ACHN (cell line): Measurements from ENCODE around the gene EPM2A.

Source experiments
- DNase-seq: peaks from one replicate; pipeline ENCODE4 v3.0.0-alpha.2; 2015
- in situ Hi-C: cut with HindIII; loops from 2 replicates; pipeline ENCODE4 v1.10.0; 2017; ENCODE audit warnings: low sequenced_read_pairs, low pct_ligation_motif_present, low pct_unique_long_range_greater_than_20kb

The EPM2A gene

GRCh38 chr6:145631374-145631773 is 103.9 kb downstream of the EPM2A start:
- in situ Hi-C loops = no loop called here
- DNase-seq = no peak

- in situ Hi-C loops = no loop called here
- no peak for DNase-seq
Observed at GRCh38 chr6:145630598-145630997, 104.7 kb downstream of the EPM2A start.

GRCh38 chr6:145629478-145629877 is 105.8 kb downstream of the EPM2A start:
- in situ Hi-C loops = no loop called here
- DNase-seq = no peak

GRCh38 chr6:145627451-145627850 is 107.9 kb downstream of the EPM2A start:
- no peak for DNase-seq
- in situ Hi-C loops = no loop called here

GRCh38 chr6:145626857-145627256 is 108.5 kb downstream of the EPM2A start:
- in situ Hi-C loops = no loop called here
- no peak for DNase-seq

GRCh38 chr6:145623231-145623630 is 112.1 kb downstream of the EPM2A start:
- DNase-seq = no peak
- in situ Hi-C loops = no loop called here

GRCh38 chr6:145621776-145622175 is 113.5 kb downstream of the EPM2A start:
- no peak for DNase-seq
- in situ Hi-C loops = no loop called here

- DNase-seq = no peak
- in situ Hi-C loops = no loop called here
Observed at GRCh38 chr6:145620088-145620487, 115.2 kb downstream of the EPM2A start.

GRCh38 chr6:145609521-145609920 is 125.8 kb downstream of the EPM2A start:
- in situ Hi-C loops = no loop called here
- no peak for DNase-seq

GRCh38 chr6:145608850-145609249 is 126.5 kb downstream of the EPM2A start:
- DNase-seq = no peak
- in situ Hi-C loops = no loop called here

- in situ Hi-C loops = no loop called here
- DNase-seq = no peak
Observed at GRCh38 chr6:145603991-145604390, 131.3 kb downstream of the EPM2A start.

GRCh38 chr6:145603424-145603833 is 131.9 kb downstream of the EPM2A start:
- in situ Hi-C loops = no loop called here
- no peak for DNase-seq

GRCh38 chr6:145602726-145603326 is 132.5 kb downstream of the EPM2A start:
- no peak for DNase-seq

GRCh38 chr6:145601397-145601796 is 133.9 kb downstream of the EPM2A start:
- in situ Hi-C loops = no loop called here
- no peak for DNase-seq

More at GRCh38 chr6:145602726-145603326, 132.5 kb downstream of the EPM2A start:
- in situ Hi-C loops = no loop called here

GRCh38 chr6:145600299-145600698 is 135.0 kb downstream of the EPM2A start:
- in situ Hi-C loops = no loop called here
- DNase-seq = no peak

GRCh38 chr6:145588981-145589380 is 146.3 kb downstream of the EPM2A start:
- in situ Hi-C loops = no loop called here
- DNase-seq = no peak

GRCh38 chr6:145587334-145587733 is 148.0 kb downstream of the EPM2A start:
- in situ Hi-C loops = no loop called here
- no peak for DNase-seq

- DNase-seq = no peak
- in situ Hi-C loops = no loop called here
Observed at GRCh38 chr6:145583753-145584152, 151.6 kb downstream of the EPM2A start.
